HG02840 (cell line): ENCODE measurements around the gene NPNT.

Source experiments
- ATAC-seq: cut with Tn5 transposase; IDR thresholded peaks from one replicate; pipeline ENCODE4 v1.9.1; 2021; ENCODE audit warnings: mild to moderate bottlenecking, moderate library complexity, moderate number of reproducible peaks; ENCODE audit not compliant: unreplicated experiment, low FRiP score

Gene NPNT

GRCh38 chr4:105912633-105913032 is 17.4 kb downstream of the NPNT start:
- no peak for ATAC-seq

GRCh38 chr4:105917171-105917685 is 22.0 kb downstream of the NPNT start:
- no peak for ATAC-seq

GRCh38 chr4:105921301-105921700 is 26.0 kb downstream of the NPNT start:
- ATAC-seq = no peak

GRCh38 chr4:105923497-105924238 is 28.4 kb downstream of the NPNT start:
- ATAC-seq = no peak

GRCh38 chr4:105924341-105924740 is 29.1 kb downstream of the NPNT start:
- no peak for ATAC-seq

GRCh38 chr4:105930698-105931097 is 35.4 kb downstream of the NPNT start:
- ATAC-seq = no peak

GRCh38 chr4:105933083-105933482 is 37.8 kb downstream of the NPNT start:
- ATAC-seq = no peak

GRCh38 chr4:105934386-105934785 is 39.1 kb downstream of the NPNT start:
- ATAC-seq = no peak

GRCh38 chr4:105936901-105937300 is 41.6 kb downstream of the NPNT start:
- no peak for ATAC-seq

- ATAC-seq = no peak
These were observed 42.5 kb downstream of the NPNT start for GRCh38 chr4:105937759-105938158.

- no peak for ATAC-seq
These were observed 48.0 kb downstream of the NPNT start for GRCh38 chr4:105943234-105943633.

- no peak for ATAC-seq
These were observed 49.3 kb downstream of the NPNT start for GRCh38 chr4:105944540-105944939.

GRCh38 chr4:105946771-105947170 is 51.5 kb downstream of the NPNT start:
- ATAC-seq = no peak

- ATAC-seq = no peak
These were observed 55.4 kb downstream of the NPNT start for GRCh38 chr4:105950701-105951100.

GRCh38 chr4:105951198-105951597 is 55.9 kb downstream of the NPNT start:
- ATAC-seq = no peak

- no peak for ATAC-seq
These were observed 57.3 kb downstream of the NPNT start for GRCh38 chr4:105952591-105952990.

- no peak for ATAC-seq
These were observed 61.3 kb downstream of the NPNT start for GRCh38 chr4:105956569-105956968.

- ATAC-seq = no peak
These were observed 62.4 kb downstream of the NPNT start for GRCh38 chr4:105957680-105958079.

- ATAC-seq = no peak
These were observed 68.5 kb downstream of the NPNT start for GRCh38 chr4:105963461-105964400.

GRCh38 chr4:105965183-105965800 is 70.0 kb downstream of the NPNT start:
- ATAC-seq = no peak

GRCh38 chr4:105966051-105966450 is 70.8 kb downstream of the NPNT start:
- ATAC-seq = no peak
